Measurements from ENCODE around the gene SMAD6. TPM values are rescaled to one million over a fixed set of nuclear protein-coding genes. Genes with fewer than 3 reads are reported as not detected.

The SMAD6 gene
- total and polyA plus RNA-seq, 2 of the 4 experiments (the other 2 are of a cell fraction) = 4.8 to 8.5 TPM

DNA sequence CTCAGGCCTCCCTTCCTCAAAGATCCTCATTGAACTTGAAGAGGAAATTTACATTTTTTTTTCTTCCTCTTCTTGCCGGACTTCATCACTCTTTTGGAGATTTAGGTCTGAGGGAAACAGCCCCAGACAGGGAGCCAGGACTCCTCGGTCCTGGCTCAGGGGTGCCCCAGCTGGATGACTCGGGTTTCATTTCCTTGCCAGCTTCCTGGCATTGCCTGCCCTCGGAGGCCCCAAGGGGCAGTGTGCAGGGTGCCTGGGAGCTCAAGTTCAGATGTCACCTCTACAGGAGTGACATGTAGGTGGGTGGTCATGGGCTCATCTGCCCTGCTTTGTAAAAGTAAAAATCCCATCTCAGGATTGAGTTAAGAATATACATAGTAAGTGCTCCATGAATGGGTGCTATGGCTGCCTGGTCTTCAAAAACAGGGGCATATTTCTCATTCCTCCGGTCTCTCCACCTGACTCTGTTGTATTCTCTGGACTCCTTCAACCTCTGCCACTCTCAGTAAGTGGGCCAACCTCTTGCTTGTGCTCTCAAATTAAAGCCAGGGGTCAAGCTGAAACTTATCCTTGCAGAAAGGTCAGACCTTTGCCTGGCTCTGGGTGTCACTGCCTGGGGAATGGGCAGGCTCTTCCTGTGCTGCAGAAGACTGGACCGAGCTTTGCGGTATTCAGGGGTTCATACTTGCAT lies 51.8 kb downstream of the SMAD6 start:
- ChIA-PET POLR2A (ENCODE audit: unreplicated experiment) (no interaction called here), CTCF (no interaction called here)
- no CpG with 5 or more reads among the region's 7 CpGs for WGBS, 2 experiments (ENCODE audit: extremely low coverage in 2 of 2, insufficient read length in 1 of 2)
- dilution Hi-C loops (cut with HindIII; ENCODE audit: low sequenced_read_pairs, unreplicated experiment) (no loop called here), in situ Hi-C loops (cut with MboI; ENCODE audit: low sequenced_read_pairs) (no loop called here), intact Hi-C loops (cut with micrococcal nuclease) (no loop called here)
- no peak overlapping the region for H2BK120ac ChIP-seq (ENCODE audit: low read depth, low read length)
- no peak overlapping the region for H2AFZ ChIP-seq (replicated peaks; ENCODE audit: low read length, poor library complexity)
- no peak overlapping the region for H4K5ac ChIP-seq (ENCODE audit: low read depth, low read length)
- H2BK20ac ChIP-seq (ENCODE audit: low read depth, low read length) = no peak overlapping the region
- no peak overlapping the region for H4K91ac ChIP-seq (ENCODE audit: insufficient read depth, low read depth, low read length)
- no peak overlapping the region for H4K8ac ChIP-seq (ENCODE audit: low read depth in 2 of 2, low read length in 2 of 2)
- H2BK5ac ChIP-seq (ENCODE audit: low read depth, low read length, poor library complexity, severe bottlenecking) = no peak overlapping the region
- H3K36me3 ChIP-seq (ENCODE audit: control insufficient read depth, insufficient read depth, low read length) = peaks cover 17% of the 10 kb centered on the region
- no peaks in the 10 kb centered on the region for H4K20me1 ChIP-seq (ENCODE audit: insufficient read depth, low read length)
- H2AK5ac ChIP-seq (ENCODE audit: low read depth, low read length) = peak overlapping the region; percentile 45; the same call in 1 of the 2 replicates
- H3K4ac ChIP-seq (ENCODE audit: low read depth, low read length) = no peak overlapping the region
- H3K23ac ChIP-seq (ENCODE audit: low read depth, low read length) = no peak overlapping the region
- no peak overlapping the region for H3K9ac ChIP-seq (ENCODE audit: low read depth, low read length)
- peaks cover 27% of the 10 kb centered on the region for H3K4me1 ChIP-seq (ENCODE audit: control insufficient read depth, insufficient read depth, low read length)
- H3K14ac ChIP-seq (replicated peaks; ENCODE audit: low read depth, low read length) = no peak overlapping the region
- H2BK15ac ChIP-seq (ENCODE audit: low read depth, low read length) = no peak overlapping the region
- H3K79me1 ChIP-seq (ENCODE audit: low read depth in 1 of 2, low read length in 2 of 2) = peaks cover 60 to 88% of the 10 kb centered on the region in 2 experiments
- H3K9me1 ChIP-seq (ENCODE audit: insufficient read depth, low read length) = peaks cover 30% of the 10 kb centered on the region
- TF ChIP-seq, protein P1, sequence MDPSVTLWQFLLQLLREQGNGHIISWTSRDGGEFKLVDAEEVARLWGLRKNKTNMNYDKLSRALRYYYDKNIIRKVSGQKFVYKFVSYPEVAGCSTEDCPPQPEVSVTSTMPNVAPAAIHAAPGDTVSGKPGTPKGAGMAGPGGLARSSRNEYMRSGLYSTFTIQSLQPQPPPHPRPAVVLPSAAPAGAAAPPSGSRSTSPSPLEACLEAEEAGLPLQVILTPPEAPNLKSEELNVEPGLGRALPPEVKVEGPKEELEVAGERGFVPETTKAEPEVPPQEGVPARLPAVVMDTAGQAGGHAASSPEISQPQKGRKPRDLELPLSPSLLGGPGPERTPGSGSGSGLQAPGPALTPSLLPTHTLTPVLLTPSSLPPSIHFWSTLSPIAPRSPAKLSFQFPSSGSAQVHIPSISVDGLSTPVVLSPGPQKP (IDR thresholded peaks at IDR 0.05; ENCODE audit: borderline replicate concordance, low read depth, low read length) = no peak
- no peak for TF ChIP-seq CEBPB (IDR thresholded peaks at IDR 0.05; ENCODE audit: low read depth, low read length)
- TF ChIP-seq RAD21 (IDR thresholded peaks at IDR 0.05; ENCODE audit: low read length) = no peak
- TF ChIP-seq RFX5 (IDR thresholded peaks at IDR 0.05; ENCODE audit: low read depth, low read length) = no peak
- TF ChIP-seq MXI1 (IDR thresholded peaks at IDR 0.05; ENCODE audit: borderline replicate concordance, low read depth, low read length) = no peak
- TF ChIP-seq CTCF (conservative IDR thresholded peaks at IDR 0.05; ENCODE audit: low read depth, low read length) = no peak
- no peak for TF ChIP-seq SMC3 (IDR thresholded peaks at IDR 0.05; ENCODE audit: low read depth, low read length)
- no peak for TF ChIP-seq RCOR1 (IDR thresholded peaks at IDR 0.05; ENCODE audit: insufficient replicate concordance, low read length)
- no peak for TF ChIP-seq POLR2A (IDR thresholded peaks at IDR 0.05; ENCODE audit: low read depth, low read length)
- no peak for TF ChIP-seq FOS (IDR thresholded peaks at IDR 0.05; ENCODE audit: low read depth, low read length)
- no peak for TF ChIP-seq BHLHE40 (IDR thresholded peaks at IDR 0.05; ENCODE audit: low read depth, low read length)
- TF ChIP-seq MAZ (IDR thresholded peaks at IDR 0.05; ENCODE audit: borderline replicate concordance, low read depth, low read length) = no peak
- H3K56ac ChIP-seq (ENCODE audit: extremely low read depth, insufficient read depth, low read length) = no peak overlapping the region
- H3K4me3 ChIP-seq (ENCODE audit: insufficient read depth, low read depth, low read length) = no peak overlapping the region
- no peak overlapping the region for H2AK9ac ChIP-seq (replicated peaks; ENCODE audit: low read depth, low read length, poor library complexity)
- no peak for DNase-seq
- no peak overlapping the region for H3K27ac ChIP-seq (ENCODE audit: insufficient read depth, low read length)
- no peak for ATAC-seq (ENCODE audit: low read depth)
- no TSS peak for BruUV-seq (replicated peaks)
- H3K27me3 ChIP-seq (ENCODE audit: control insufficient read depth, insufficient read depth, low read length) = no peaks in the 10 kb centered on the region
- peaks cover 4% of the 10 kb centered on the region; the same call in 1 of the 2 replicates for H3K9me3 ChIP-seq (ENCODE audit: control insufficient read depth, insufficient read depth, low read length)
- no peak overlapping the region for H3K18ac ChIP-seq (ENCODE audit: low read depth, low read length)
- no peak overlapping the region for H3K4me2 ChIP-seq (ENCODE audit: low read depth, low read length)

Data from IMR-90 (cell line).